ENCODE results near the gene ADGRE2.
A peak's percentile ranks its signal among the peaks of the same experiment; 100 is the strongest.
"Not testable (repeated sequence)": the region's sequence is repeated elsewhere in the genome, so short reads cannot be mapped to it uniquely, and the experiment has no call there.

The ADGRE2 gene

DNA sequence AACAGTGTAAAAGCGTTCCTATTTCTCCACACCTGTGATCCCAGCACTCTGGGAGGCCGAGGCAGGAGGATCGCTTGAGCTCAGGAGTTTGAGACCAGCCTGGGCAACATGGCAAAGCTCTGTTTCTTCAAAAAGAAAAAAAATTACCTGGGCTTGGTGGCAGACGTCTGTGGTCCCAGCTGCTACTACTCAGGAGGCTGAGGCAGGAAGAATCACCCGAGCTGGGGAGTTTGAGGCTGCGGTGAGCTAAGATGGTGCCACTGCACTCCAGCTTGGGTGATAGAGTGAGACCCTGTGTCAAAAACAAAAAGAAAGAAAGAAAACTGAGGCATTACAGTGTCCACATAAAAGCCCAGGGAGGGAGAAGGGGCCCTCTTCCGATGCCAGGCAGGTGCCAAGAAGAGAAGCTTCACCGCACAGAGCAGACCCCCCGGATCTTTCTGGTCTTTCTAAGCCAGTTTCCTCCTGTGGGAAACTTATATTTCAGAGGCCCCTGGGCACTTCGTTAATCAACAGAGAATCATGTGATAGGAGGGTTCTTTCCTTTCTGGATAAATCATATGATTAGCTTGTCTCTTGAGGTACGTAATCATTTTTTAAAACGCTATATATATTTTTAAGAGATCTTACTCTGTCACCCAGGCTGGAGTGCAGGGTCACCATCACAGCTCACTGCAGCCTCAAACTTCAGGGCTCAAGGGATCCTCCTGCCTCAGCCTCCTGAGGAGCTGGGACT lies at the start of gene ADGRE2:
ADGRE2 (minus strand) TSS at position 451 of the 736 bp plus-strand sequence. CDS start 1,804 bp downstream, outside the sequence.
- not testable (repeated sequence) for DNase-seq

DNA sequence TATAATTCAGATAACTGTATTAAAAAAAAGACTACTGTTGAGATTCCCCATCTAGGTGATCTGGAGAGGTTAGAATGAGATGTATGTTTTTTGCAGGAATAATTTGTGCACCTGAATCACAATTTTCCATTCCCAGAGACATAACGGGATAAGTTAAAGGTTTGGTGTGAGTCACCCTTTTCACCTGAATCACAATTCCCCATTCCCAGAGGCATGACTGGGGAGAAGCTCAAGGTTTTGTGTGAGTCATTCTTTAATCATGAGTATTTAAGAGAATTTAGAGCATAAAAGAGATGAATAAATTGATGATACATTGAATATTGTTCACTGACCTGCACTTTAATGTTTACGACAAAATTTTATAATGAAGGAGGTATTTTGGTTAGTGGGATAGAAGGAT lies 47.6 kb upstream of the ADGRE2 start:
- DNase-seq: no peak

DNA sequence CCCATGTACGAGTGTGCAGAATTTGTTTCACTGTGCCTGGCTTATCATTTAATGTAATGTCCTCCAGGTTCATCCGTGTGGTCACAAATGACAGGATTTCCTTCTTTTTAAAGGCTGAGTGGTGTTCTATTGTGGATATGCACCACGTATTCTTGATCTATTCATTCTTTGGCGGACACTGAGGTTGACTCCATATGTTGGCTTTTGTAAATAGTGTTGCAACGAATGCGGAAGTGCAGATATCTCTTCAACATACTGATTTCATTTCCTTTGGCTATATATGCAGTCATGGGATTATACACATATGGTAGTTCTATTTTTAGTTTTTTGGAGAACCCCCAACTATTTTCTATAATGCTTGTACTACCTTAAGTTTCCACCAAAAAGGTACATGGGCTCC lies 43.6 kb upstream of the ADGRE2 start:
- DNase-seq: no peak

DNA sequence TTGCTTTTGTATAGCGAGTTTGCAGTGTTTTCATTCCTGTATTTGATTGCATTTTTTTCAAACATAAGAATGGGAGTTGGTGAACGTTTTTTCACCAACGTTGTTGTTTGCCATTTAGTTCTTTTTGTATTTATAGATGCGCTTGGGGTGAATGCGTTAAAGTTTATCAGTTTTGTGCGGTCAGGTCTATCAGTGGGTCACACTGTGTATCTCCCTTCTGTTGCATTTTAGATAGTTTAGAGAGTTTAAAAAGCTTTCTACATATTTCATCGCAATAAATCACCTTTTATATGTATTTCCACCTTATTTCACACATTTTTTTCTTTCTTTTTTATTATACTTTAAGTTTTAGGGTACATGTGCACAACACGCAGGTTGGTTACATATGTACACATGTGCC lies 40.2 kb upstream of the ADGRE2 start:
- DNase-seq: no peak

DNA sequence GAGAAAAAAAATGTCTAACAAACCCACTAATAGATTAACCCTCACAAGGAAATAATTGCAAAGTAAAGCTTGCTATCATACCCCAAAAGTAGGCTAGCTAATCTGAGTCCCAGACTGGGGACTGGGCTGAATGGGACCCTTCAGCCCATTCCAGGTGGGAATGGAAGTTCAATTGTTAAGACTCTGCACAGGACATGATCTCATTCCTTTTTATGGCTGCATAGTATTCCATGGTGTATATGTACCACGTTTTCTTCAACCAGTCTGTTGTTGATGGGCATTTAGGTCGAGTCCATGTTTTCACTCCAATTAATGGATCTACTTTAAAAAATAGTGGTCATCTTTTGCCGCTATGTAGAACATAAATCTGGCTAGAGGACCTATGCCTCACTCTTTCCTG lies 38.7 kb upstream of the ADGRE2 start:
- DNase-seq: no peak

DNA sequence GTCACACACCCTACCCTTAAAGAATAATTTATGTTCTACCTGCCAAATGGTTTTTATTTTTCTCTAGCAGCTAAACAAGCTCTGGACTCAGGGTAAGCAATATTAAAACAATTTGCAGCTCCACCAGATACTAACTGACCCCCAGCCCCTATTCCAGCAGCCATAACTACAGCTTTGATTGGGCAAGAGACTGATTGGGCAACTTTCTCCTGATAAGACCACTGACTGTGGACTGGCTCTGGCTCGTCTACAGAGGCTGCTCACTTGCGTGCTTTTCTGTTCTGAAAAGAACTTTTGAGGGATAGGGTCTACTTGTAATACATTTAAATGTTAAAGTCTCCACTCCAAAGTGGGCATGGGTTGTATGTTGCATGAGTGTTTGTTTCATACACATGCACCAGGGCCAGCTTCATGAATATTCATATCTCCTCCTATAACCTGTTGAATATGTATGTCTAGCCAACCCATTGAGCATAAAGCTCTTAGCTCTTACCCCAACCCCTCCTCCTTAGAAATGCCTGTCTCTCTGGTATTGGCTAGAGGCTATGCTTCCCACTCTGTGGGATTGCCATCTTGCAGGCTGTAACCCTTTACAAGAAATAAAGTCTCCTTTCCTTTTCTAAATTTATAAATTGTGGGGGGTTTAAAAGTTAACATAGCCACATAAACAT lies 36.8 kb upstream of the ADGRE2 start:
- DNase-seq: no peak

DNA sequence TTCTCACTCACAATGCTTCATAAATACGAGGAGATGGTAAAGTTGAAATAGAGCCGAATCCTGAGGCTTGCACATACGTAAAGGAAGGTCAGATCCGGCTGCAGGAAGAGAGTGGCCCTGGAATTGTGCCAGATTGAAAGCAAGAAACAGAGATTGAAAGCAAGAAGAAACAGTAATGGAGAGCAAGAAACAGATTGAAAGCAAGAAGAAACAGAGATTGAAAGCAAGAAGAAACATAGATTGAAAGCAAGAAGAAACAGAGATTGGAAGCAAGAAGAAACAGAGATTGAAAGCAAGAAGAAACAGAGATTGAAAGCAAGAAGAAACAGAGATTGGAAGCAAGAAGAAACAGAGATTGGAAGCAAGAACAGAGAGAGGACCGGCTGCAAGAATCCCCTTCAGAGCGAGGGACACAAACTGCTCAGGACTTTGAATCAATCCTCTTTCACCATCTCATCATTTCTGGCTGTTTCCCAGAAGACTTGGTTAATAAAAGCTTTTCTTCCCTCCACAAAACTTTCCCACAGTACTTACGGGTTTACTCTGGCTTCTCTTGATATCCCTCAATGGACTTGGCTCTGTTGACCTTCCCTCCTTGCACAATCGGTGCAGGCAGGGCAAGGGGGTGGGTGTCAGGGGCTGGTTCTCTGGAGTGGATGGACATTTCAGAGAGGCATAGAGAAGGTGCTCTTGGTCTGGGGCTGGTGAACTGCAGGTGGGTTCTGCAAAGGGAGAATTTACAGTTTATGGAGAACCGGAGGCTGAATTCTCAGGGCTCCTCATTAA lies 31.1 kb upstream of the ADGRE2 start:
- DNase-seq: no peak

DNA sequence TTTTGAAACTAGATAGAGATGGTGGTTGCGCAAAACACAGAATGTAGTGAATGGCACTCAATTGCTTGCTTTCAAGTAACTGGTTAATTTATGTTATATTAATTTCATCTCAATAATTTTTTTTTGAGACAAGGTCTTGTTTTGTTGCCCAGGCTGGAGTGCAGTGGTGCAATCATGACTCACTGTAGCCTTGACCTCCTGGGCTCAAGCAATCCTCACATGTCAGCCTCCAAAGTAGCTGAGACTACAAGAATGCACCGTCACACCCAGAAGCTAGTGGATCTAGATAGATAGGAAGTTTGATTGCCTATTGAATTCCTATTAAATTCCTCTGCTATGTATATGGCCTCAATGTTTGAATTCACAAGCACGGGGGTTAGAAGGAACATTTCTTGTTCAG lies 26.4 kb upstream of the ADGRE2 start:
- no peak for DNase-seq

DNA sequence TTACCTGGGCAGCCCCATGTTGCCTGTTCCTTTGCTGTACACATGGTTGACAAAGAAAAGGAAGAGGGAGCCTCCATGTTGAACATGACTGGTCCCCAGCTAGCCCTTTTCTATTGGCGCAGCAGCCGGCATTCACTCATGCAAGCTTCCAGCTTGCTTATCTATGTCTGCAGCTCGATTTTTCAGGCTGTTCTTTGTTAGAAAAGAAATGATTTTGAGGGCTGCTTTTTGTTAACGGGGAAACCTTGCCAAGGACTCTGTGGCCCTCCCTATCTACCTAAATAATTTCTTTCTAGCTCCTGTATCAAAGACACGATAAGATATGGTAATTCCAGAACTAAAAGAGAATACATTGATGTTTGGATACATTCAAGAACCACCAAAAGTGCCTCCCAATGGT lies 20.4 kb upstream of the ADGRE2 start:
- DNase-seq: no peak

DNA sequence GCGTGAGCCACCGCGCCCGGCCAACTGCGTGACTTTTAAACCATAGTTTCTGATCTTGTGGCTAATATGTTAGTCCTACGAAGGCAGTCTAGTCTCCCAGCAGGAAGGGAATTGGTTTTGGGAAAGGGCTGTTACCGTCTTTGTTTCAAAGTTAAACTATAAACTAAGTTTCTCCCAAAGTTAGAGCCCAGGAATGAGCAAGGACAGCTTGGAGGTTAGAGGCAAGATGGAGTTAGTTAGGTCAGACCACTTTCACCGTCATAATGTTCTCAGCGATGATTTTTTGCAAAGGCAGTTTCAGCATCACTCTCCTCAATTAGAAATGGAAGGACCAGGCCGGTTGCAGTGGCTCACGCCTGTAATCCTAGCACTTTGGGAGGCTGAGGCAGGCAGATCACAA lies 17.7 kb upstream of the ADGRE2 start:
- no peak for DNase-seq

DNA sequence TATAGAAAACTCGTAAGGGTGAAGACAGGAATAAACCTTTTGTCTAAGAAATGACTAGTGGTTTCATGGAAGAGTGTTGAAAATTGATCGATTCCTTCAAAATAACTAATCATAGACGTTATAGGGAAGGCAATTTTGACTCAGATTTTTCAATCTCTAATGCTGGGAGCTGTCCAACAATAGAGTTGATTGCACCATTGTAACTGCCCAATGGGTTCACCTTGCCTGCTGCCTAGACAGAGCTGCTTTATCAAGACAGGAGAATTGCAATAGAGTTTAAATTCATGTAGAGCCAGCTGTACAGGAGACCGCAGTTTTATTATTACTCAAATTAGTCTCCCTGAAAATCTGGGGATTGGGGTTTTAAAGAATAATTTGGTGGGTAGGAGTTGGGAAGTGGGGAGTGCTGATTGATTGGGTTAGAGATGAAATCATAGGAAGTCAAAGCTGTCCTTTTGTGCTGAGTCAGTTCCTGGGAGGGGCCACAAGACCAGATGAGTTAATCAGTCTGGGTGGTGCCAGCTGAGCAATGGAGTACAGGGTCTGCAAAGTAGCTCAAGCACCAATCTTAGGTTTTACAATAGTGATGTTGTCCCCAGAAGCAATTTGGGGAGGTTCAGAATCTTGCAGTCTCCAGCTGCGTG lies 16.8 kb upstream of the ADGRE2 start:
- DNase-seq: no peak

DNA sequence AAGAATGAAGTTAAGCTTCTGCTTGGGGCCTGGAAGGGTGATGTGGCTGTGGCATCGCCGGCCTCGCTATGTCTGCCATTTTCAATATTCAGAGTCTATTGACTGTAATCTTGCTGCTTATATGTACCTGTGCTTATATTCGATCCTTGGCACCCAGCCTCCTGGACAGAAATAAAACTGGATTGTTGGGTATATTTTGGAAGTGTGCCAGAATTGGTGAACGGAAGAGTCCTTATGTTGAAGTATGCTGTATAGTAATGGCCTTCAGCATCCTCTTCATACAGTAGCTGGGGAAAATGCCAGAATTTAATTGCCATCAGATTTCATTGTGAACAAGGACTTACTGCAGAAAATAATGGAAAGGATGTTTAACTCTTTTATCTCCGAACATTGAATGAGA lies 13.9 kb upstream of the ADGRE2 start:
- DNase-seq: peak; percentile 81

DNA sequence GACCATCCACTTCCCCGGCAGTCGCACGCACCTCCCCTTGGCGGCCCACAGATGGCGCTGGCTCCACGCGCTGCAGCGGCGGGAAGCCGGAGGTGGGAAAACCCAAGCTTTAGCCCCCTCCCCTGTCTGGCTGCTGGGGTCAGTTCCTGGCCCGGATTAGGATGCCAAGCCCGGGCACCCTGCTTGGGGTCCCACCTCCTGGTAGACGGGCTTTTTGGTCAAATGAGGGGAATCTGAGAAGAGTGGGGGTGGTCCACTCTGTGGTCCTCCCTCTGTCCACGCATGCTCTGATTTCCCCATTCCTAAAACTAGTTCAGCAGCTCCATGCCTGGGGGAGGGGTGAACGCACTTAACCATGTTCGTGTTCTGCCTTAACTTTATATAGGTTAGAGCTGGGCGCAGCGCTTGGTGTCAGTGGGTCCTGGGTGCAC lies 8.1 kb upstream of the ADGRE2 start:
- DNase-seq: no peak

DNA sequence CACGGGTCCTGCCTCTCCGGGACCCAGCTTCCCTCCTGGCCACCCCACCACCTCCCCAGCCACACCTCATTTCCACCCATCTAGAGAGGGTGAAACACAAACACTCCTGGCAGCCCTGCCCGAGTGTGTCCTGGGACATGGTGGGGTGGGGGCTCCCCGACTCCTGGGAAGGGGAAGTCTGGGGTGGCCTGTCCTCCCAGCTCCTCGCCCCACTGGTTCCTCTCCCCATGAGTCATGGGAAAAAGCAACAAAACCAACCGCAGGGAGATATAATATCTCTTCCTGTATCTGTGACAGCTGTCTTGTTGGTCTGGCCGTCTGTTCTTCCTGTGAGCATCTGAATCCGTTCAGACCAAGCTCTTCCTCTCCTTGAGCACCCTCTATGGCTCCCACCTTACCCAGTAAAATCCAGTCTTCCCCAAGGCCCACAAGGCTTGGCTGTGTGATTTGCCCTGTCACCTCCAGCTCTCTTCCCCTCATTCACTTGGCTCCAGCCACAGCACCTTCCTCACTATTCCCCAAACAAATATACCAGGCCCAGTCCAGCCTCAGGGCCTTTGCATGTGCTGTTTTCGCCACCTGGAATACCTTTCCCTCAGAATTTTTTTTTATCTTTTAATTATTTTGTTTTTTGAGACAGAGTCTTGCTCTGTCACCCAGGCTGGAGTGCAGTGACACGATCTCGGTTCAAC lies 6.9 kb upstream of the ADGRE2 start:
- not testable (repeated sequence) for DNase-seq

DNA sequence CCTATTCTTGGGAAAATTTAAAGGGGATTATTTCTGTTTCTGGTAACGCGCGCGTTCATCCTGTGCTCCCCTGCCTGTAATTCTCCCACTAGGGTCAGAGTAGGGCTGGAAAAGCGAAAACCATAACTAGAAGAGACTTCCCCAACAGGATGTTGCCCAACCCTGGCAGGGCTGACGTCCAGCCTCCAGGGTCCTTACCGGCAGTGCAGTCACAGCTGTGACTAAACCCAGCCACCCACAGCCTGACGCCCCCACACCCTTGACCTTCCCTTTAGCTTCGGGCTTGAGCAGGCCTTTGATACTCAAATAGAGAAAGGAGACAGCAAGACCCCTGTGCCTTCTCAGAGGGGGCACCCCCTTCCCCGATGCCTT lies 6.4 kb upstream of the ADGRE2 start:
- not testable (repeated sequence) for DNase-seq

DNA sequence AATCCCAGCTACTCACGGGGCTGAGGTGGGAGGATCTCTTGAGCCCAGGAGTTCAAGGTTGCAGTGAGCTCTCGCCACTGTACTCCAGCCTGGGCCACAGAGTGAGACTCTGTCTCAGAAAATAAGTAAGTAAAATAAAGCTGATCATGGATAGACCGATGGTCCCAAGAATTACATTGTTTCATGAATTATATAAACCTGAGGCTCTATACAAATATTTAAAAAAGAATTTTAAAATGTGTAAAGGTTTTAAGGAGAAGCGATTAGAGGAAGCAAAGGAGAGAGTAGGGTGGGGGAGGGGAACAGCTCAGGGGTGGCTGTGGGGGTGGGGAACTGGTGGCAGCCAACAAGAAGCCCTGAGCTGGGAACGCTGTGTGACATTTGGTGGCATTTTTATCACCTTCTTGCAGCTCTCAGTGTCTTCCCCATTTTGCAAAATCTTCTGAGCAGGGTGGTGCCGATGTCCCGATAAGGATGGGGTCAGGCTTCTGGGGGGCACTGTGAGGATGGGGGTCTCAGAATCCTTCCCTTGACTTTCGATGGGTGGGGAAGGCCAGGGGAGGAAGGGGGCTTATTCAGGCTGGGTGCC lies 5.1 kb upstream of the ADGRE2 start:
- not testable (repeated sequence) for DNase-seq

DNA sequence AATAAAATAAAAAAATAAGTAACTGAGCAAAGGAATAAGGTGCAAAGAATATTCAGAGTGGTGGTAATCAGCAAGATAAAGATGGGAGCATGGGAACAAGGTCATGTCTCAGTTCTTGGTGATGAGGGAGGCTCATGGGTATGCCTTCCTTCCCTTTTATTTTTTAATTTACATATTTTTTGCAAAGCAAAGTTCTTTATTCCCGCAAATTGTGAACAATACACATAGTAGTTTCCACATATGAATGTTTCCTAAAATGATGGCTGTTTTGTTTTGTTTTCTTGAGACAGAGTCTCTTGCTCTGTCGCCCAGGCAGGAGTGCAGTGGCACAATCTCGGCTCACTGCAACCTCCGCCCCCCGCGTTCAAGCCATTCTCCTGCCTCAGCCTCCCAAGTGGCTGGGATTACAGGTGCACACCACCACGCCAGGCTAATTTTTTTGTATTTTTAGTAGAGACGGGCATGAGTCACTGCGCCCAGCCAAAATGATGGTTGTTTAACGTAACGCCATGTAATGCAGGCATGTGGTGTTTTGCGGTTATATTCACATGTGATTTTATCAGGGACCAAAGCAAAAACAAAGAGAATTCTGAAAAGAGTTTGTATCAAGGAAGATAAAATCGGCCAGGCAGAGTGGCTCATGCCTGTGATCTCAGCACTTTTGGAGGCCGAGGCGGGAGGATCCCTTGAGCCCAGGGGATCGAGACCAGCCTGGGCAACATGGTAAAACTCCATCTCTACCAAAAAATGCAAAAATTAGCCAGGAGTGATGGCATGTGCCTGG lies 4.5 kb upstream of the ADGRE2 start:
- DNase-seq: no peak

DNA sequence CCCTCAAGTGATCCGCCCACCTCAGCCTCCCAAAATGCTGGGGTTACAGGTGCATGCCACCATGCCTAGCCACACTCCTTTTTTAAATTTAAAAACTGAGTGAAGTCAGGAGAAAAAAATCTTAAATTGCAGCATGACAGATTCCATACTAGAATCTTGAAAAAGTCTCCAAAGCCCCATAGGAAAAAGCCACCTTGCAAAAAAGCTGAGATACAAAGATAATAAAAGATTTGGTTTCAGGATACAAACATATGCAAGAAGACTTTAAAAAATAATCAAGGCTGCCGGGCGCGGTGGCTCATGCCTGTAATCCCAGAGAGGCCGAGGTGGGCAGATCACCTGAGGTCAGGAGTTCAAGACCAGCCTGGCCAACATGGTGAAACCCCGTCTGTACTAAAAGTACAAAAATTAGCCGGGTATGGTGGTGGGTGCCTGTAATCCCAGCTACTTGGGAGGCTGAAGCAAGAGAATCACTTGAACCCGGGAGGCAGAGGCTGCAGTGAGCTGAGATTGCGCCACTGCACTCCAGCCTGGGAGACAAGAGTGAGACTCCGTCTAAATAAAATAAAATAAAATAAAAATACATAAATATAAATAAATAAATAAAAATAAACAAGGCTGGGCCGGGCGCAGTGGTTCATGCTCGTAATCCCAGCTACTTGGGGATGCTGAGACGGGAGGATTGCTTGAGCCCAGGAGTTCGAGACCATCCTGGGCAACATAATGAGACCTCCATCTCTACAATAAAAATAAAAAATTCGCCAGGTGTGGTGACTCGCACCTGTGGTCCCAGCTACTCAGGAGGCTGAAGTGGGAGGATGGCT lies 3.6 kb upstream of the ADGRE2 start:
- not testable (repeated sequence) for DNase-seq

DNA sequence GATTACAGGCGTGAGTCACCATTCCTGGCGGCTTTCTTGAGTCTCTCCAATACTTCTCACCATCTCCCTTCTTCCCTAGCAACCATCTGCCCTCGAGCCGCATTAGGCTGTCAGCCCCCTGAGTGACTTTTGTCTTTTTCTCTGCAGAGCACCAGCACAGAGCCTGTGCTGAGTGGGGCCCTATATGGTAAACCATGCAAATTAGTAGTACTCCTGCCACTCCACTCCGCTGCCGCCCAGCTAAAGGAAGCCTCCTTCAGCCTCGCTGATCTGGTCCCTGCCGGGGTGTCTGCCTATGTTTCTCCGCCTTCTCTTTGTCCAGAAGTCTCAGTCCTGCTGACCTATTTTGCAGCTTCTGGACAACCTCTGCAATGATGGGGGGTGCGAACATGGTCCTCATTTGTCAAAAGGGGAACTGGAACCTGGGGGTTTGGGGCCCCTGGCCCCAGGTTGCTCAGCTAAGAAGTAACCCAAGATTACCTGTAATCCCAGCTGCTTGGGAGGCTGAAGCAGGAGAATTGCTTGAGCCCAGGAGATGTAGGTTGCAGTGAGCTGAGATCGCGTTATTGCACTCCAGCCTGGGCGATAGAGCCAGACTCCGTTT lies 2.4 kb upstream of the ADGRE2 start:
- DNase-seq: not testable (repeated sequence)

DNA sequence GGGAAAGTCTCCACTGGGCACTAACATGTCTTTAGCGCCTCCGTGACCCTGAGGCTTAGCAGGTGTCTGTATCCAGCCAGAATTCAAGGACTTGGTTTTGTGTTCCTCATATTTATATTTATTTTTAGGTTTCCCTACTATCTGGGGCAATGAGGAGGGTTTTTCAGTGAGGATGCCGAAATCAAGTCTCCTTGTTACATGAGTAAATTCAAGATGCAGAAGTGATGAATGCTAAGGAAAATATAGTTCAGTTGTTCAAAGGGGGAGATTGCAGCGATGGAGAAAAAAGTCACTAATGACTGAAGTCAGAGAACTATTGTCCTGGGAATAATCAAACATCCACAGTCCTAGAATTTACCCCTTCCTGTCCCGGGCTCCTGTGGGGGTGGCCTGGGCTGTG lies 791 bp upstream of the ADGRE2 start:
- no peak for DNase-seq
